Measurements from ENCODE around the gene TMEM100.

TMEM100 gene

DNA sequence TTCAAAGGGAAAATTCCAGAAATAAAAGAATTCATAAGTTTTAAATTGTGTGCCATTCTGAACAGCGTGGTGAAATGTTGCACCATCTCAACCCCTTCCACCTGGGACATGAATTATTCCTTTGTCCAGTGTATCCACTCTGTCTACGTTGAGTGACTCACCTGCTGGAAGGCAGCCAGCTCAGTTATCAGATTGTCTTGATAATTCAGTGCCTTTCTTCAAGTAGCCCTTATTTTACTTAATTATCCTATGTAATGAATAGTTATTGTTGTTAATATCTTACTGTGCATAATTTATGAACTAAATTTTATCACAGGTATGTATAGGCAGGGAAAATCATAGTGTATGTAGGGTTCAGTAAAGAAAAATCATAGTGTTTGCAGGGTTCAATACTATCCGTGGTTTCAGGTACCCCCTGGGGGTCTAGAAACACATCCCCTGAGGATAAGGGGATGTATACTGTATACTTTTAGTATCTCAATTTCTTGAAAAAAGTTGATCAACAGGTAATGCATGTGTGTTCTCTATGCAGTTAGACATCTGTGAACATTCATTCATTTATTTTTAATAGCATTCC is 20.5 kb upstream of the TMEM100 start:
- no peak for DNase-seq (ENCODE audit: low read depth)

DNA sequence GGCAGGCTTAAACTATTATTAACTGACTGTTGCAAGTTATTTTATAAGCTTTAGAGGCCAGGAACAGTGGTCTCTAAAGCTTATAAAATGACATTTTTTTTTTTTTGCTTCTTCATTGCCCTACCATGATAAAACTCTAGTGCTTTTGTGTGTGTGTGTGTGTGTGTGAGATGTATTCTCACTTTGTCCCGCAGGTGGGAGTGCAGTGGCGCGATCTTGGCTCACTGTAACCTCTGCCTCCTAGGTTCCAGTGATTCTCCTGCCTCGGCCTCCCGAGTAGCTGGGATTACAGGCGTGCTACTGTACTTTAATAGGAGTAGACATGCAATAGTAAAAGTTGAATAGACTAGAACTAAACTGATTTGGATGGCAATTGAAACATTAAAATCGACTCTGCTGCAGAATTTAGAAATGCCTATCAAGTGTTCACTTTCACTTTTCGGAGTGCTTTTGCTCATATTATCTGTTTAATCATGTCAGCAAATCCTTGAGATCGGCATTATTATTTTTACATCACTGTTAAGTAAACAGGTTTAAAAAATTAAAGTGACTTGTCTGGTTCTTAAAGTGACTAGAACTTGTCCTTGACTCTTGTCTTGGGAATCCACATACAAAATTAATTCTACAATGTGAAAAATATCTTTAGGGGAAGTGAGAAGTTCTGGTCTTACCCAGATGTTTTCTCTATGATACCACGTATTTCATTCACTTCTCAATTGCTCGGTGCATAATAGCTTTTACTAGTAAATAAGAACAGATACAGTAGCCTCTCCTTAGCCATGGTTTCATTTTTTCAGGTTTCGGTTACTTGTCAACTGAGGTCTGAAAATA is 19.8 kb upstream of the TMEM100 start:
- DNase-seq (ENCODE audit: low read depth): no peak

DNA sequence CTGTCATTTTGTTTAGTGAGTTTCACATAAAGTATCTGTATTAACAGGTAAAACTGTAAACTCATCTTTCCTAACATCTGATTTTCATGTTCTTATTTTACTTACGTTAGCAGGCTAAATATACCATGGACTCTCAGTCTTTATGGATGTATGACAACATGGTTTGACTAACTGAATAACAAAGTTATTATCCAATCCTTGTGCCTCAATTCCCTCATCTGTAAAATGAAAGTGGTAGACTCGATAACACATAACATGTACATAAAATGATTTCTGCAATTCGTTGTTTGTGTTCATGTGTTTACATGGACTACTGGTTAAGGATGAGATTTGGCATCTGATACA is 18.7 kb upstream of the TMEM100 start:
- no peak for DNase-seq (ENCODE audit: low read depth)

DNA sequence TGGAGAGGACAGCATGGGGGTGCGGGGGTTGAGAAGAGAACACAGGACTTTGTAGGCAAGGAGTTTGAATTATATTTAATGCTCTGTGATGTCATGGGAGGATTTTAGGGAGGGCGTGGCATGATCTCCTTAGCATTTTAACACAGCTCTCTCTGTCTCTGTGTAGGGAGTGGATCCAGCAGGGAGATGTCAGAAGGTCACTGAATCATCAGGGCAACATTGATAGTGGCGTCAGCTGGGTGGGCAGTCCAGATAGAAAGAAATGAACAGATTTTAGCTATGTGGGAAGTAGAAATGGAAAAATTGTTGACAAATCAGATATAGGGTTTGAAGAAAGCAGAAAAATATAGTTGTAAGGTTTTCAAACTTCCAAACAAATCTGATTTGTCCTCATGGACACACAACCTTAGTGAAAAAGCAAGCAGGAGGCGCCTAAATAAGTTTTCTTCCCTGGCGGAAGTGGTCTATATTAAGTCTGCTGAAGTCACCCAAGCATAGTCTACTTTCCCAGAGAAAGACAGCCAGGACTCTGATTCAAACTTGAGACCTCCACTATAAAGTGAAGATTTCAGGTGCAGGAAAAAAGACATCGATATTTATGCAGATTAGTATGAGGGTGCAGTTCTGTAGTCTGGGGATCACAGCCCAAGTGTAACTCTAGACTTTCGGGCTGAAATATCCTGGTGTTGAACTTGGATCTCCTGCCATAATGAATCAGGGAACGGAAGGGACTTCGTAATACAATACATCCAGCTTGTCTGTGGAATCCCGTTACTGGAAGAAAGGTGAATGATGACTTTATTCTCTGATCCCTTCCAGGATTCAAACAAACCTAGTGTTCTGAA is 18.1 kb upstream of the TMEM100 start:
- no peak for DNase-seq (ENCODE audit: low read depth)

DNA sequence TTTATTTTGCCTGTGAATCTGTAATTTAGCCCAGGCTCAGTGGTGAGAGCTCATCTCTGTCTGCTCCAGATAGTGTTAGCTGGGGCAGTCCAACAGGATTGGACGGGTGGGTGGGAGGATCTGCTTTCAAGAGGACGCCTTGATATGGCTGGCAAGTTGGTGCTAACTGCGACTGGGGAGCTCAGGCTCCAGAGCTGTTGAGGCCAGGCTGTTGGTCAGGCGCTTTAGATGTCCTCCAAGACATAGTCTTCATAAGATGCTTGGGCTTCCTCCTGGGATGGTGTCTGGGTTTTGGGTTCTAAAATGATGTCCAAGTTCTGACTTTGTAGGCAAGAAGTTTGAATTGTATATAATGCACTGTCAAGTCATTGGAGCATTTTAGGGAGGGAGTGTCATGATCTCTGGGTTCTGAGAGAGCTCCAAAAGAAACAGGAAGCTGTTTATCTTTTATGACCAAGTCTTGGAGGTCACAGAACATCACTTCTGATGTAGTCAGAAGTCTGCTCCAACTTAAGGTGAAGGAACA is 15.4 kb upstream of the TMEM100 start:
- DNase-seq (ENCODE audit: low read depth): no peak

DNA sequence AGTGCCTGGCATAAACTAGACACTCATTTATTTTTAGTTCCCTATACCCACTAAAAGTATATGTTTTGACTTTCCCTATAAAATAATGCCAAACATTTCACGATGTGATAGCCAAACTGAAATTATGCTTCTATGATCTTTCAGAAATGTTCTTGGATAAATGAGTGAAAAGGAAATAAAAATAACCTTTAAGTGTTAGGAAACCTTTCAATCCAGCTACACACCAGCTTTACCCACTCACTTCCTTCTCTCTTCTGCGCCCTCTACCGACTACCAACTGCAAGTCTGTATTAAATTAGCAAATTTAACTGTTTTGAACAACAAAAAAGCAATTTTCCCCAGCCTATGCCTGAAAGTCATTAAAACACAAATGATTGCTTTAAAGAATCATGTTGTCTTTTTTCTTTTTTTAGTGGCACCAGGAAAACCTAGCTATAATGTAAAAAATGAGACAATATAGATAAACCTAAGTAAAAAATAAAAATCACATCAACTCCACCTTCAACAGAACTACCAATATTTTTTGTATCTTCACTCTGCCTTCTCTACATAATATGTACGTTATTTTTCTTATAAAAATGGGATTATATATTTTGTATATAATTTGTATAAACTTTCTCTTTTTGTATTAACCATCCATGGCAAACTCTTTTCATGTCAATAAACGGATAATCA is 13.2 kb upstream of the TMEM100 start:
- DNase-seq (ENCODE audit: low read depth): no peak

DNA sequence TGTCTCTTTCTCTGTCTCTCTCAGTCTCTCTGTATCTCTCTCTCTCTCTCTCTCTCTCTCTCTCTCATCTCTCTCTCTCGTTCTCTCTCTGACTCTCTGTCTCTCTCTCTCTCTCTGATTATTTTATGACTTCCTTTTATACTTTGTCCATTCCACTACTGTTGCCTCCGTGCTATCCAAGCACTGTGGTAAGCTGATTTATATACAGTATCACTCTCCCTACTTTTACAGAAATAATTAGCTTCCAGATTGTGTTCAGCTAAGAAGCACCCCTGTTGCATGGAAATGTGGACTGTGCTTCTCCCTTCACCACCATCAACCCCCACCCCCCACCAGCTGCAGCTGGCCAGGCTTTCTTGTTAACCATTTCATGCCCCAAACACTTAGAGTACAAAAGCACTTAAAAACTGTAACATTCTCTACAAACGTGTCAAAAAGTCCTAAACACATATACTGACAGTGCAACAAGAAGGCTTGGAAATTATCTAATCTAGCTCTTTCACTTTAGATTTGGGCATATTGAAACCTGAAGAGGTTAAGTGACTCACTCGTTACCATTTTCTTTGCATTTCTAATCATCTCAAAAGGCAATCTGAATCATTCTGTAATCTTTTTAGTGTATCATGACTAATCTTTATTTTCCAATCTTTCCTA is 11.6 kb upstream of the TMEM100 start:
- DNase-seq (ENCODE audit: low read depth): no peak

DNA sequence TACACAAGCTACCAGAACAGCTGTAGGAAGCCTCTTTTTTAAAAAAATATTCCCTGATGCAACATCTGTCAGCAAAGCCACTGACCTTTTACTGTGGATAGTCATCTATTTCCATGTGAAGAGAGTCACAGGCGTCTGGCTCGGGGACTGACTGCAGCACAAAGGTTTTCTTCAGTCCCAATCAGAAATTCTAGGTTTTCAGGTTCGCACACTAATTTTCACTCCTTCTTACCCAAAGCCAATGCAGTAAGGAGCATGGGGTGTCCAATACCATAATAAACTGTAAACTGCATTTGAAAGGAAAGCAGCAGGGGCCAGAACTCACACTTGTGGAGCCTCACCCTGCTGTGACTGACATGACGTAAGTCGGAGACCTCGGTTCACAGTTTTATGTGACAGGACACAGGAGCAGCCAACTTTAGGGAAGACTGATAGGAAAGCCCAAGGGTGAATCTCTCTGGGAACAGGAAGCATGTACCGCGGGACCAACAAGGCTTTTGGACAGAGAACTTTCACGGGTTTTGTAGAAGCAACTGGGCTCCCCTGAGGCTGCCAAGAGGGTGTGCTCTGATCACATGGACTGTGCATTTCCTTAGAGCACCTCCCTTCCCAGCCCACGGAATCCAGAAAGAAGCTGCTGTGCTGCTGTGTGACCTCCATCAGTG is 9.1 kb upstream of the TMEM100 start:
- no peak for DNase-seq (ENCODE audit: low read depth)

DNA sequence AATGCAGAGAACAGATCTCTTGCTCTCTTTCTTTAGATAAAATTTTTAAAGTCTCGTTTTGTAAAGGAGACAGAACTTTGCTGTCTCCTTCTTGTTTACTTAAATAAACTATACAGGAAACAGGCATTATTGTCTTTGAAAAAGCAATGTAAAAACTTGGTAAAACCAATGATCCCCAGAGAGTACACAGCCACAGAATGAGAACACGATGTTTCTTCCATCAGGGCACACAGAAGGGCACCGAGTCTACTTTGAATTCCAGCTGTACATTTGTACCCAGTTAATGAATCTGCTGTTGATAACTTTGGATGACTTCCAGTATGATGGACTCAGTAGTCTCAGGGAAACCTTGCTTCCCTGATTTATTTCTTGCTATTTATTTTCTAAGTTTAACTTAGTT is 8.1 kb upstream of the TMEM100 start:
- DNase-seq (ENCODE audit: low read depth): no peak

DNA sequence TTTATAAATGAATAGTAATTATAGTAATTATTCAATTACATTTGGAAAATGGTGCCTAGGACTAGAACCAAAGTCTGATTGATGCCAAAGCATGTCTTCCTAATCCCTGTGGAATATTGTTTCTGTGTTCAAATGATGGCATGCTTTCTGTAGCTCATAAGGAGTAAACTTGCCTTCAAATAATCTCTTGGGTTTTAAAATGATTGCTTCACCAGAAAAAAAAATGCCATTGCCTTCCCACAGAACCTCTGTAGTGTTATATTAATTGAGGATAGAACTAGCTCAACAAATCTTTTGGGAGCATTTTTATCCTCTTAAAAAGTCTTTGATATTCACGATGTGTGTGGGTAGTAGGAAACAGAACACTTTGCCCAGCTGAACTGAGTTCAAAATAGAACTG is 7.7 kb upstream of the TMEM100 start:
- DNase-seq (ENCODE audit: low read depth): no peak

DNA sequence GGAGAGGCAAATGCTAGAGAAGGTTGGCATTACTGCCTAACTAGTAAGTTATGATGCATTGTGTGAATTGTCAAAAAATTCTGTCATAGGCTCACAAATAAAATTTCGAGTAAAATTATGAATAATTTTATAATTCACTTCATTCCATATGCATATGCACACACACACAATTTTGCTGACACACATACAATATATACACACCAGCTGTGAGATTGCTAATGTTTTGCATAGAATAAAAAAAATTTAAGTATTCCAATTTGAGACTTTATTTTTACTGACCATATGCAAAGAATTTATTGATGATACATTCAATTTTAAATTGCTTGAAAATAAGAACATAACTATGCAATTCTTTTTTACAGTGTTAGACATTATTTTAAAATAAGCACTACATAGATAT is 6.8 kb upstream of the TMEM100 start:
- DNase-seq (ENCODE audit: low read depth): no peak

DNA sequence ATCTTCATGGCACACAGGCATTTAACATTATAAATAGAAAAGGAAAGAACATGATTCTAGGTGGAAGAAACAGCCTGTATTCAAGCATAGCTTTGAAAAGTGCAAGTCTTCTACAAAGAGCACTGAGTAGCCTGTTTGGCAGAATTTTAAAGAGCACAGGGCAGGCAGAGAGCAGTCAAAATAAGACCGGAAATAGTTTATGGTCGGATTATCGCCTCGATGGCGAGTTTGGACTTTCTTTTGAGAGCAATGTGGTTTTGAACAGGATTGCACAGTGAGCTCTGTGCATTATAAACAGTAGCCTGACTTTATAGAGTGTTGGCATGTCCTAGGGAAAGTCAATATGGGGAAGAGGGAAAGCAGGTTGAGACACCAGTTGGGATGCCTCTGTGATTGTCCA is 6.2 kb upstream of the TMEM100 start:
- DNase-seq (ENCODE audit: low read depth): no peak

DNA sequence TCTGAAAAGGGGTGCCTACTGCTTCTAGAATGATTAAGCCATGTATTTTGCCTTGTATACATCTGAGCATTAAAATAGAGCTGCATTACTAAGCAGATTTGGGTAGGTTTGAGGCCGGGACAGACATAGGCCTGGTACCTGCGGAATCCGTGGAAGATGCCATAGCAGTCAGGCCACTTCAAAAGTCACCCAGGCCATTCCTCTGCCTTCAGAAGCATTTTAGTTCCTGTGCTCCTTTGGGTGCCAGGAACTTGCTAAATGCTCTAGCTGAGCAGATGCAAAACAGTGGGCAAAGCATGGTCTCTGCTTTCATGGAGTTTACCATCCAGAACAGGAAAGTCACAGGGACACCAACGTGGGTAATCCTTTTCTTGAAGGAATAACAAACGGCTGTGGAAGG is 5.7 kb upstream of the TMEM100 start:
- no peak for DNase-seq (ENCODE audit: low read depth)

DNA sequence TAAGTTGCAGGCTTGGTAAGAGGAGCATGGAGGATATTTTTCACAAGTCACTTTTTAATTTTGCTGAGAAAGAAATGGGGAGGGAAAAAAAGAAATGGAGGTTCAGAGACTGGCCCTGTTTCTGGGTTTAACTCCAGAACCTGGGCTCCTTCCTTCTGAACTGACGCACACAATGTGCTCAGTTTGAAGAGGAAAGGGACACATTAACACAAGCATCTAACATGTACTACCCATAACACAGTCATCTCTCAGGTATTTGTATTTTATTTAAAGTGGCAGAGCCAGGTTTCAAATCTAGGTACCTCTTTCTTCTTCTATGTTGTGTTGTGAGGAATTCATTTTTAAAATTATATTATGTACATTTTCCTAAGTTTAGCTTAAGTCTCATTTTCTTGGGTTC is 5.3 kb upstream of the TMEM100 start:
- no peak for DNase-seq (ENCODE audit: low read depth)

DNA sequence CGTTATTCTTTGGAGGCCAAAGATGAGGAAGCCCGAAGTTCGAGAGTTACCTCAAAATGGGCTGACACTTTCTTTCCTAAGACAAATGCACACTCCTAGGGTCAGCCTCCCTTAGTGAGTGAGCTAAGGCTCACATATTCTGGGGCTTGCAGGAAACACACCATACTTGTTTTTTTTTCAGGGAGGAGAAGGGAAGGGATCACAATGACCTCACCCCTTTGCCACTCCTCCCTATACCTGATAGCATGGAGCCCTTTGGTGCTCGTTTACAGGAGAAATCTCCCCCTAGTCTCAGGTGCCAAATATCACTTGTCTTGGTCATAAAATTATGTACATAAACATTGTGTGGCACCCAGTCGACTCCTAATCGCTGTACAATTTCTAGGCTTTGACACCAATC is 4.6 kb upstream of the TMEM100 start:
- DNase-seq (ENCODE audit: low read depth): no peak

DNA sequence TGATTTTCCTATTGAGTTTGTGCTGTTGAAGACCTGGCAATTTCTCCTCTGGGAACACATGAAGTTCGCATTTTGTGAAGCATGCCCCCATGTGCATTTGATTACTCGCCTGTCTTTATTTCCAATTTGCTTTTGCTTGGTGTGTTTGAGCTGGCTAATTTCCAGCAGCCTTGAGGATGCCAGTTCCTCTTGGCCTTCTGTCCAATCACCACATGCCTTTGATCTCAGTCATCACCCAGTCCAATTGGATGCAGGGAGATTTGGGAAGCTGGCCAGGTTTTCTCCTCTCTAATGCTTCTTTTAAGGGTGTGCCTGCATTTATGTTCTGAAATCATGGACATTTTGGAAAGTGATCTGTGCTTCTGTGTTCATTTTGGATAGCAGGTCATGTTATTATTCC is 3.8 kb upstream of the TMEM100 start:
- DNase-seq (ENCODE audit: low read depth): no peak

DNA sequence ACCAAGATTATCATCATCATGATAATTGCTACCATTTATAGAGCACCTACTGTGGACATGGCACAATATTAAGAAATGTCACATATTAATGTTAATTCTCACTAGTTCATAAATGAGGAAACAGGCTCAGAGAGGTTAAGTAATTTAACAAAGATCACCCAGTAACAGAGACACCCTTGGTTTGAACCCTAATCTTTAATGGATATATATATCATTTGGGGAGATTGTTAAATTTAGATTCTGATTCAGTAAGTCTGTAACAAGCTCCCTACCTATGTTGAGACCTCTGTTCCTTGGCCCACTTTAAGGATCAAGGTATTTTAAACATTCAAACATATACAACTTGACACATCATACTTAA is 804 bp upstream of the TMEM100 start:
- DNase-seq (ENCODE audit: low read depth): no peak

DNA sequence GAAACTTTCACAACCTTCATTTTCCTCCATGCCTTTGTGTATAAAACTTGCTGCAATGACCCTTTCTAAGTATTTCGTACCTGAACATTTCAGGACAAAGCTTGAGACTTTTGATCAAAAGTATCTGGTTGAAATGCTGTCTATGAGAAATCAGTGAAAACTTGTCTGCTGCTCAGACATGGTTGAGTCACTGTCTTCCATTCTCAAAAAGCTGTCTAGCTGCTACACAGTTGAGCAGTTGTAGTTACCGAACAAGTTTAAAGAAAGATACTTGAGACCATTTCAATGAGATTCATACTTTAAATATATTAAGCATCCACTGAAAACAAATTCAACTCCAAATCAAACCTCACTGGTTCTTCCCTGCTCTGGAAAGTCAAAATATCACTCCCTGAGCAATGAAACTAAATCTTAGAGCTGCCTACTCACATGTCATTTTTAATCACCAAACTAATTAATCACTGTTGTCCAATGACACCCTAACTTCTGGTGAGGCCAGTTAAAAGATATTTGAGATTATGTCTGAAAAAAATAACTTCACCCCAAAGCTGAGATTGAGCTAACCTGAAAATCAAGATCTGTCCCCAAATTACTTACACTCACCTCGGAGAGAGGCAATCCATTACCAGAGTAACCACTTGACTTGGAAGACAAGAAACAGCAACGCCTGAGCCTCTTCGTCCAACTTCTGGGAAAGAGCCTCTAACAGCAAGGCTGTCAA is 488 bp downstream of the TMEM100 start:
- no peak for DNase-seq (ENCODE audit: low read depth)

DNA sequence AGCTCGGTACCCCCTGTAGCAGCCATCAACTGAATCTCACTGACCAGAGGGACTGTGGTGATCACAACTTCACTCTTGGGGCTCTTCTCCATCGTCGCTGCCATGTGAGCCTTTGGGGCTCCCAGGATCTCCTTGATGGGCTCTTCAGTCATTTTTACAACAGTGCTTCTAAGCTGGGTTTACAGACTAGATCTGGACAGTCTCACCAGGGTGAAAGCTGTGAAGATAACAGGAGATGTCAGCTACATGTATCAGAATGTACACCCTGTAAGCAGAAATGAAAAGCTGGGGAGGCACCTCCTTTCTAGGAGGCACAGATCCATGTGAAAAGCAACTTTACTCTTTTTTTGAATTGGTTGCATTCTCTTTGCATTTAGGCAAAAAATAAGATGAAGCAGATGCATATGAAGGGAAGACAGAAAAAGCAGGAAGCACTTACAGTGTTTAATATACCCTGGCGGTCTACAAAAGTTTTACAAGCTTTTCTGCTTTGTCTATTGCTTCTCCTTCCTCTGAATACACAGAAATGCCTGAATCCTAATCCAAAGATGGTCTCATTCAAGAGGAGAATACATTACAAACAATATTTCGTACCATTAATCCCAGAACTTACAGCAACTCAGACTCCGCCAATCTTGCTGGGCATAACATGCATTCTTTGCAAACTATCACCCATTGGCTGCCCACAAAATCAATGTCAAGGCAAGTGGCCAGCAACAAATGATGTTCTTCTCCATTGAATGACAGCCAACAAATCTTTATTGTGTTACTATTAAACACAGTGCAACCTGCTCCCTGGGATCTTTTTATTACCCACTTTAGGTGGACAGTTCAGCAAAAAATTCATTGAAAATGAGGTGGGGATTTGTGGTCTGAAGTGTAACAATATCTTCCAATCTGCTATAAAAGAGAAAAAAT is 1.5 kb downstream of the TMEM100 start:
- DNase-seq (ENCODE audit: low read depth): no peak
